Measurements from ENCODE around the gene IMMP2L. TPM values are rescaled to one million over a fixed set of nuclear protein-coding genes. Genes with fewer than 3 reads are reported as not detected.

IMMP2L gene
- total and polyA plus RNA-seq, 2 donors (not counting 3 experiments of a cell fraction or from before 2014, with no cell fraction given) = 9.9 to 11.8 TPM

DNA sequence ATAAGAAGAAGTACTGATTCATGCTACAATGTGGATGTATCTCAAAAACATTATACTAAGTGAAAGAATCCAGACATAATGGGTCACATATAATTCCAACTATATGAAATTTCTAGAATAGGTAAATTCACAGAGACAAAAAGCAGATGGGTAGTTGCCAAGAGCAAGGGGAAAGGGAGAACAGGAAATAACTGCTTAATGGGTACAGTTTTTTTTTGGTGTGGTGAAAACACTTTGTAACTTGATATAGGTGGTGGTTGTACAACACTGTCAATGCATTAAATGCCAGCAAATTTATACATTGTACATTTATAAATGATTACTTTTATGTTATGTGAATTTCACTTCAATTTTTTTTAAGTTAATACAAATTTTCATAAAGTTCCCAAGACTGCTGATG, 490.7 kb downstream of the IMMP2L start:
- Histone ChIP-seq H4K20me1 (replicated peaks; ENCODE audit: control insufficient read depth, extremely low read depth, insufficient read depth, low read length) (no peaks in the 10 kb centered on the region), H2AFZ (ENCODE audit: low read depth, low read length) (no peak overlapping the region), H3K4me1 (ENCODE audit: control insufficient read depth, extremely low read depth, insufficient read depth, low read length) (peaks cover 2% of the 10 kb centered on the region), H3K9me1 (replicated peaks; ENCODE audit: control insufficient read depth, extremely low read depth, insufficient read depth, low read length) (no peaks in the 10 kb centered on the region), H3K27ac (ENCODE audit: insufficient read depth, low read depth, low read length) (no peak overlapping the region), H3K4me2 (ENCODE audit: insufficient read depth, low read length) (no peak overlapping the region), H3K27me3 (ENCODE audit: control insufficient read depth in 2 of 2, insufficient read depth in 2 of 2, low read length in 2 of 2) (no peaks in the 10 kb centered on the region), H3K36me3 (ENCODE audit: control insufficient read depth in 2 of 2, extremely low read depth in 1 of 2, insufficient read depth in 2 of 2, low read length in 2 of 2) (no peaks in the 10 kb centered on the region), H3K9ac (replicated peaks; ENCODE audit: extremely low read depth, insufficient read depth, low read length) (no peak overlapping the region), H3K4me3 (replicated peaks in 1 of 3; ENCODE audit: insufficient read depth in 1 of 3, low read depth in 1 of 3, low read length in 3 of 3) (no peak overlapping the region), H3K79me2 (ENCODE audit: control insufficient read depth, insufficient read depth, low read length) (no peaks in the 10 kb centered on the region), H3K9me3 (replicated peaks; ENCODE audit: control insufficient read depth, insufficient read depth, low read length) (no peaks in the 10 kb centered on the region)
- intact Hi-C loops (cut with micrococcal nuclease) (no loop called here), dilution Hi-C loops (cut with MboI; ENCODE audit: extremely low pct_ligation_motif_present, low sequenced_read_pairs) (no loop called here)
- ChIA-PET CTCF (no interaction called here), POLR2A (no interaction called here)
- DNase-seq (ENCODE audit: low read depth, low spot score) (no peak), FAIRE-seq (no peak)
- TF ChIP-seq, protein P1, sequence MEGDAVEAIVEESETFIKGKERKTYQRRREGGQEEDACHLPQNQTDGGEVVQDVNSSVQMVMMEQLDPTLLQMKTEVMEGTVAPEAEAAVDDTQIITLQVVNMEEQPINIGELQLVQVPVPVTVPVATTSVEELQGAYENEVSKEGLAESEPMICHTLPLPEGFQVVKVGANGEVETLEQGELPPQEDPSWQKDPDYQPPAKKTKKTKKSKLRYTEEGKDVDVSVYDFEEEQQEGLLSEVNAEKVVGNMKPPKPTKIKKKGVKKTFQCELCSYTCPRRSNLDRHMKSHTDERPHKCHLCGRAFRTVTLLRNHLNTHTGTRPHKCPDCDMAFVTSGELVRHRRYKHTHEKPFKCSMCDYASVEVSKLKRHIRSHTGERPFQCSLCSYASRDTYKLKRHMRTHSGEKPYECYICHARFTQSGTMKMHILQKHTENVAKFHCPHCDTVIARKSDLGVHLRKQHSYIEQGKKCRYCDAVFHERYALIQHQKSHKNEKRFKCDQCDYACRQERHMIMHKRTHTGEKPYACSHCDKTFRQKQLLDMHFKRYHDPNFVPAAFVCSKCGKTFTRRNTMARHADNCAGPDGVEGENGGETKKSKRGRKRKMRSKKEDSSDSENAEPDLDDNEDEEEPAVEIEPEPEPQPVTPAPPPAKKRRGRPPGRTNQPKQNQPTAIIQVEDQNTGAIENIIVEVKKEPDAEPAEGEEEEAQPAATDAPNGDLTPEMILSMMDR (IDR thresholded peaks at IDR 0.05; ENCODE audit: extremely low read depth in 1 of 2, insufficient read depth in 1 of 2, low read depth in 1 of 2, low read length in 2 of 2) = no peak
- TF ChIP-seq POLR2A (IDR thresholded peaks at IDR 0.05; ENCODE audit: low read depth, low read length) (no peak), MAX (IDR thresholded peaks at IDR 0.05; ENCODE audit: insufficient read depth, insufficient read length) (no peak), EZH2 (IDR thresholded peaks at IDR 0.05; ENCODE audit: borderline replicate concordance, low read depth, low read length, severe bottlenecking) (no peak), GATA2 (IDR thresholded peaks at IDR 0.05; ENCODE audit: insufficient read depth, insufficient read length, low read depth, low read length) (no peak), FOS (IDR thresholded peaks at IDR 0.05; ENCODE audit: borderline replicate concordance, insufficient read depth, low read length) (no peak), JUN (IDR thresholded peaks at IDR 0.05; ENCODE audit: borderline replicate concordance, insufficient read depth, insufficient read length, low read depth) (no peak), MYC (IDR thresholded peaks at IDR 0.05; ENCODE audit: low read depth, low read length) (no peak), POLR2AphosphoS5 (IDR thresholded peaks at IDR 0.05; ENCODE audit: insufficient read depth, low read depth, low read length) (no peak)
- BruUV-seq (replicated peaks) = no TSS peak
